ENCODE data around the gene RCBTB1. TPM values are rescaled to one million over a fixed set of nuclear protein-coding genes. Genes with fewer than 3 reads are reported as not detected.
"Not testable (repeated sequence)": the region's sequence is repeated elsewhere in the genome, so short reads cannot be mapped to it uniquely, and the experiment has no call there.

Gene RCBTB1
- 22.3 TPM for total RNA-seq
- long read RNA-seq, full-length matches to known transcripts = 45 of 61 reads
- long read RNA-seq, partial matches to known transcripts = 1 of 61 reads
- long read RNA-seq, other reads (novel, unspliced or antisense) = 15 of 61 reads

GRCh38 chr13:49585220-49586157 lies at the start of gene RCBTB1:
RCBTB1 (minus strand) TSS chr13:49585558; CDS start chr13:49567279, 18,279 bp downstream.
- intact Hi-C loops (cut with DNase I) = loop anchor here (2.0 kb wide), 1 partner anchor 89 kb away; no protein-coding TSS in a partner anchor
- ATAC-seq = peak; percentile 98

GRCh38 chr13:49633710-49634109 lies 48.4 kb upstream of the RCBTB1 start:
- intact Hi-C loops (cut with DNase I) = no loop called here
- DNase-seq (ENCODE audit: missing footprints) (no peak), ATAC-seq (no peak)

More at GRCh38 chr13:49585220-49586157, at the start of gene RCBTB1:
- peak; percentile 88 for DNase-seq (ENCODE audit: missing footprints)

- intact Hi-C loops (cut with DNase I) = no loop called here
- DNase-seq (ENCODE audit: missing footprints) (no peak), ATAC-seq (no peak)
These were observed 46.8 kb upstream of the RCBTB1 start for GRCh38 chr13:49632156-49632555.

- intact Hi-C loops (cut with DNase I) = no loop called here
- DNase-seq (ENCODE audit: missing footprints) (no peak), ATAC-seq (no peak)
These were observed 45.2 kb upstream of the RCBTB1 start for GRCh38 chr13:49630580-49630979.

- no peak for ATAC-seq
- intact Hi-C loops (cut with DNase I) = no loop called here
- no peak for DNase-seq (ENCODE audit: missing footprints)
These were observed 44.6 kb upstream of the RCBTB1 start for GRCh38 chr13:49629947-49630346.

GRCh38 chr13:49629196-49629938 lies 44.0 kb upstream of the RCBTB1 start:
- ATAC-seq (no peak), DNase-seq (ENCODE audit: missing footprints) (no peak)
- intact Hi-C loops (cut with DNase I) = no loop called here

GRCh38 chr13:49627831-49628652 lies 42.7 kb upstream of the RCBTB1 start, which contains the start of gene ARL11:
ARL11 (plus strand) TSS chr13:49628507; CDS start chr13:49630448, 1,941 bp downstream.
- intact Hi-C loops (cut with DNase I) = no loop called here
- DNase-seq (ENCODE audit: missing footprints) (peak; percentile 93), ATAC-seq (peak; percentile 43)

GRCh38 chr13:49625392-49626079 lies 40.2 kb upstream of the RCBTB1 start:
- DNase-seq (ENCODE audit: missing footprints) (peak; percentile 74), ATAC-seq (peak; percentile 59)
- intact Hi-C loops (cut with DNase I) = no loop called here

GRCh38 chr13:49624229-49624628 lies 38.9 kb upstream of the RCBTB1 start:
- DNase-seq (ENCODE audit: missing footprints) (no peak), ATAC-seq (no peak)
- intact Hi-C loops (cut with DNase I) = no loop called here

- peak; percentile 78 for ATAC-seq
- intact Hi-C loops (cut with DNase I) = no loop called here
- no peak for DNase-seq (ENCODE audit: missing footprints)
These were observed 37.0 kb upstream of the RCBTB1 start for GRCh38 chr13:49622174-49622946.

GRCh38 chr13:49620170-49620621 lies 34.8 kb upstream of the RCBTB1 start:
- no peak for DNase-seq (ENCODE audit: missing footprints)
- intact Hi-C loops (cut with DNase I) = no loop called here

GRCh38 chr13:49616676-49617065 lies 31.3 kb upstream of the RCBTB1 start:
- intact Hi-C loops (cut with DNase I) = no loop called here
- DNase-seq (ENCODE audit: missing footprints) (no peak), ATAC-seq (no peak)

More at GRCh38 chr13:49620170-49620621, 34.8 kb upstream of the RCBTB1 start:
- no peak for ATAC-seq

GRCh38 chr13:49615836-49616675 lies 30.7 kb upstream of the RCBTB1 start:
- ATAC-seq (no peak), DNase-seq (ENCODE audit: missing footprints) (no peak)
- intact Hi-C loops (cut with DNase I) = no loop called here

- DNase-seq (ENCODE audit: missing footprints); ATAC-seq; intact Hi-C loops (cut with DNase I): not testable (repeated sequence)
These were observed 26.7 kb upstream of the RCBTB1 start for GRCh38 chr13:49612042-49612441.

- ATAC-seq (no peak), DNase-seq (ENCODE audit: missing footprints) (no peak)
- intact Hi-C loops (cut with DNase I) = no loop called here
These were observed 24.8 kb upstream of the RCBTB1 start for GRCh38 chr13:49610176-49610575.

GRCh38 chr13:49608651-49609331 lies 23.4 kb upstream of the RCBTB1 start:
- DNase-seq (ENCODE audit: missing footprints) (no peak), ATAC-seq (no peak)
- intact Hi-C loops (cut with DNase I) = loop anchor here (5.0 kb wide), 2 partner anchors 166 to 206 kb away; partner anchors contain the start of genes CAB39L and SETDB2

All from Right ventricle myocardium inferior (tissue), 1 donor.